ENCODE measurements around the gene CYBA.
A peak's percentile ranks its signal among the peaks of the same experiment; 100 is the strongest.

Gene CYBA

DNA sequence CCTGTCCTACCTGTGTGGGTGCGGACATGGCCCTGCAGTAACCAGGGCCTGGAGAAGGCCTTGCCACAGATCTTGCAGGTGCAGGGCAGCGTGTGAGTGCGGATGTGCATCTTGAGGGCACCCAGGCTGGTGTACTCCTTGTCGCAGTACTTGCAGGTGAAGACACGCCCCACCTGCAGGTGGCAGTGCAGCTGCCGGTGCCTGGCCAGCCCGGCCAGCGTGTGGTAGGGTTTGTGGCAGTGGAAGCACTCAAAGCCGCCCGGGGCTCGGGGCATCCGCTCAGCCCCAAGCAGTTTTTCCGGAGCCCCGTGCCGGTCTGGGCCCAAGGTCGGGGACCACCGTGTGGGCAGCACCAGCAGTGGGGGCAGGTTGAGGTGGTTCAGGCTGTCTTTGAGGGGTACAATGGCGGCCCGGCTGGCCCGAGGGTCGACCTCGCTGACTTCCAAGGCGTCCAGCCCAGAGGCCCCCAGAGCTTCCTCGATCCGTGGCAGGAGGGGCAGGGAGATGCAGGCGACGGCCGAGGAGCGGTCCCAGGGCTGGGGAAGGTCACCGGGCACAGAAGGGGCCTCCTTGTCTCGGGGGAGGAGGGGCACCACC, 30.3 kb upstream of the CYBA start:
- 0 out of 2 replicates have a peak overlapping the region, but pooled peaks have one; percentile 3 for H2AFZ ChIP-seq (ENCODE audit: low read depth, low read length)
- TF ChIP-seq, protein P1, sequence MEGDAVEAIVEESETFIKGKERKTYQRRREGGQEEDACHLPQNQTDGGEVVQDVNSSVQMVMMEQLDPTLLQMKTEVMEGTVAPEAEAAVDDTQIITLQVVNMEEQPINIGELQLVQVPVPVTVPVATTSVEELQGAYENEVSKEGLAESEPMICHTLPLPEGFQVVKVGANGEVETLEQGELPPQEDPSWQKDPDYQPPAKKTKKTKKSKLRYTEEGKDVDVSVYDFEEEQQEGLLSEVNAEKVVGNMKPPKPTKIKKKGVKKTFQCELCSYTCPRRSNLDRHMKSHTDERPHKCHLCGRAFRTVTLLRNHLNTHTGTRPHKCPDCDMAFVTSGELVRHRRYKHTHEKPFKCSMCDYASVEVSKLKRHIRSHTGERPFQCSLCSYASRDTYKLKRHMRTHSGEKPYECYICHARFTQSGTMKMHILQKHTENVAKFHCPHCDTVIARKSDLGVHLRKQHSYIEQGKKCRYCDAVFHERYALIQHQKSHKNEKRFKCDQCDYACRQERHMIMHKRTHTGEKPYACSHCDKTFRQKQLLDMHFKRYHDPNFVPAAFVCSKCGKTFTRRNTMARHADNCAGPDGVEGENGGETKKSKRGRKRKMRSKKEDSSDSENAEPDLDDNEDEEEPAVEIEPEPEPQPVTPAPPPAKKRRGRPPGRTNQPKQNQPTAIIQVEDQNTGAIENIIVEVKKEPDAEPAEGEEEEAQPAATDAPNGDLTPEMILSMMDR (IDR thresholded peaks at IDR 0.05; ENCODE audit: low read depth, low read length) = peak; percentile 75
- TF ChIP-seq EZH2phosphoT487 (IDR thresholded peaks at IDR 0.05; ENCODE audit: low read depth) = no peak
- no peaks in the 10 kb centered on the region for H3K79me2 ChIP-seq (ENCODE audit: low read length)
- H3K9ac ChIP-seq (ENCODE audit: low read length) = peak overlapping the region; percentile 62
- H3K4me2 ChIP-seq (ENCODE audit: low read length) = peak overlapping the region; percentile 95
- H4K20me1 ChIP-seq (ENCODE audit: insufficient read depth, low read length) = no peaks in the 10 kb centered on the region
- no peaks in the 10 kb centered on the region for H3K9me3 ChIP-seq (ENCODE audit: insufficient read depth, low read length)
- peaks cover 24% of the 10 kb centered on the region for H3K27me3 ChIP-seq (ENCODE audit: low read depth, low read length)
- H3K4me1 ChIP-seq (ENCODE audit: low read length) = peaks cover 42% of the 10 kb centered on the region
- H3K4me3 ChIP-seq (ENCODE audit: low read length) = peak overlapping the region; percentile 74
- no peaks in the 10 kb centered on the region for H3K36me3 ChIP-seq (replicated peaks; ENCODE audit: low read depth, low read length)
- peak overlapping the region; percentile 68 for H3K27ac ChIP-seq (ENCODE audit: low read length)

DNA sequence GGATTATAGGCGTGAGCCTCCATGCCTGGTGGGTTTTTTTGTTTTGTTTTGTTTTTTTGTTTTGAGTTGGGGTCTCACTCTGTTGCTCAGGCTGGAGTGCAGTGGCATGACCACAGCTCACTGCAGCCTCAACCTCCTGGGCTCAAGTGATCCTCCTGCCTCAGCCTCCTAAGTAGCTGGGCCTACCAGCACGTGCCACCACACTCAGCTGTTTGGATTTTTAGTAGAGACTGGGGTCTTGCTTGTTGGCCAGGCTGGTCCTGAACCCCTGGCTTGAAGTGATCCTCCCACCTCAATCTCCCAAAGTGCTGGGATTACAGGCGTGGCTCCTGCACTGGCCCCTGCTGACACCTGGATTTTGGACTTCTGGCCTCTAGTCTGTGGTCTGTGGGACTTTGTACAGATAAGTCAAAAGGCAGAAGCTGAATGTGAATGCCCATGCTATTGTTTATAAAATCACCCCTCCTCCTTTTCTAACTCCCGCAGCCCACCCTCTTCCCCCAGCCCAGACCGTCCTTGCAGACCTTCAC, 29.8 kb upstream of the CYBA start:
- H2AFZ ChIP-seq (ENCODE audit: low read depth, low read length) = no peak overlapping the region
- peak overlapping the region; percentile 62; the same call in 1 of the 2 replicates for H3K9ac ChIP-seq (ENCODE audit: low read length)
- no peak overlapping the region for H3K27ac ChIP-seq (ENCODE audit: low read length)
- H4K20me1 ChIP-seq (ENCODE audit: insufficient read depth, low read length) = no peaks in the 10 kb centered on the region
- peaks cover 21% of the 10 kb centered on the region for H3K27me3 ChIP-seq (ENCODE audit: low read depth, low read length)
- H3K9me3 ChIP-seq (ENCODE audit: insufficient read depth, low read length) = no peaks in the 10 kb centered on the region
- peak overlapping the region; percentile 74 for H3K4me3 ChIP-seq (ENCODE audit: low read length)
- no peaks in the 10 kb centered on the region for H3K79me2 ChIP-seq (ENCODE audit: low read length)
- peak overlapping the region; percentile 95 for H3K4me2 ChIP-seq (ENCODE audit: low read length)
- H3K4me1 ChIP-seq (ENCODE audit: low read length) = peaks cover 39% of the 10 kb centered on the region
- TF ChIP-seq, protein P1 (IDR thresholded peaks at IDR 0.05; ENCODE audit: low read depth, low read length) = no peak
- TF ChIP-seq EZH2phosphoT487 (IDR thresholded peaks at IDR 0.05; ENCODE audit: low read depth) = no peak
- H3K36me3 ChIP-seq (replicated peaks; ENCODE audit: low read depth, low read length) = no peaks in the 10 kb centered on the region

DNA sequence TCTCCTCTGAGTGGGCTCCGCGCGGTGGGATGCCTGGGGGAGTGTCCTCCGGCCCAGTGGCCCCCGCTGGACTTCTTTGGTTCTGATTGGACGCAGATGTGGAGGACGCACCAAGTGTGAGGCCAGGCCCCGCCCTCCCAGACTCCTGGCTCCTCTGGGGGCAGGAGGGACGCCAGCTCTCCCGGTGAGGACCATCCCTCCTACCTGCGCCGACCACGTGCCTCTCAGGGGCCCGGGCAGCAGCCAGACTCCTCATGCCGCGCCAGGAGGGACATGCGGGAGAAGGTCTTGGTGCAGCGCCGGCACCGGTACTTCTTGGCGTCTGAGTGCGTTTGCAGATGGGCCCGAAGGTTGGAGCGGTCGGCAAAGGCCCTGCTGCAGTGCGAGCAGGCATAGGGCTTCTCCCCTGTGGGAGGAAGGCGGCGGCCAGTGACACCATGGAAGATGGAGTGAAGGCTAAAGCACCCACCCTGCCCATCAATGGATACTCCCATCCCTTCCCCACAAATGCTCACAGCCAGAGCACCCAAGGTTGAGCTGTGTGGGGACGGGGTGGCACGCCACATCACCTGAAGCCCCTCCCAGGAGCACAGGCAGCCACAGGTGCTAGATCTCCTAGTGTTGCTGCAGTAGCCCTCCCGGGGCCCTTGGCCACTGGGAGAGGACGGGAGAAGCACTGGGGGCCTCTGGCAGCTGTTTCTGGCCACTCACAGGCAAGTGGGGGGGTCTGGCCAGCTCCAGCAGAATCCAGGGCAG, 27.5 kb upstream of the CYBA start:
- H3K4me2 ChIP-seq (ENCODE audit: low read length) = no peak overlapping the region
- H2AFZ ChIP-seq (ENCODE audit: low read depth, low read length) = no peak overlapping the region
- no peak overlapping the region for H3K27ac ChIP-seq (ENCODE audit: low read length)
- H3K9me3 ChIP-seq (ENCODE audit: insufficient read depth, low read length) = no peaks in the 10 kb centered on the region
- H3K36me3 ChIP-seq (replicated peaks; ENCODE audit: low read depth, low read length) = no peaks in the 10 kb centered on the region
- H3K27me3 ChIP-seq (ENCODE audit: low read depth, low read length) = no peaks in the 10 kb centered on the region
- no peak overlapping the region for H3K9ac ChIP-seq (ENCODE audit: low read length)
- TF ChIP-seq, protein P1 (IDR thresholded peaks at IDR 0.05; ENCODE audit: low read depth, low read length) = no peak
- TF ChIP-seq EZH2phosphoT487 (IDR thresholded peaks at IDR 0.05; ENCODE audit: low read depth) = no peak
- H4K20me1 ChIP-seq (ENCODE audit: insufficient read depth, low read length) = no peaks in the 10 kb centered on the region
- no peaks in the 10 kb centered on the region for H3K79me2 ChIP-seq (ENCODE audit: low read length)
- H3K4me1 ChIP-seq (ENCODE audit: low read length) = peaks cover 20% of the 10 kb centered on the region
- H3K4me3 ChIP-seq (ENCODE audit: low read length) = no peak overlapping the region

DNA sequence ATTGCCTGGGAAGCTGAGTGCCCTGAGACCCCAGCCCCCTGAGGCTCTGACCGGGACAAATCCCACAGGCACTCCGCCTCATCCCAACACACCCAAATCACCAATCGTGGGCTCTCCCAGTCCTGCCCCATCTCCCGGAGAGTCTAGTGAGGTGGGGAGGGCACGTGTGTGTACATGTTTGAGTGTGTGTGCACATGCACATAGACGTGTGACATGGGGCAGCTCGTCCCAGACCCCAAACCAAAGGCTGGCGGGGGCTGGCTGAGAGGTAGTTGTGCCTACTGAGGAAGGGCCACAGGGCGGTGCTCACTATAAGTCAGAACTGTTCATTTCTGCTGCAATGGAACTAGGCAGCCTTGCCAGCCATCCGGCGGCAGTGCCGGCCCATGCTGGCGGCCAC, 26.9 kb upstream of the CYBA start:
- TF ChIP-seq EZH2phosphoT487 (IDR thresholded peaks at IDR 0.05; ENCODE audit: low read depth) = no peak
- TF ChIP-seq, protein P1 (IDR thresholded peaks at IDR 0.05; ENCODE audit: low read depth, low read length) = no peak
- no peaks in the 10 kb centered on the region for H4K20me1 ChIP-seq (ENCODE audit: insufficient read depth, low read length)
- H3K27ac ChIP-seq (ENCODE audit: low read length) = no peak overlapping the region
- H3K4me2 ChIP-seq (ENCODE audit: low read length) = no peak overlapping the region
- H3K4me3 ChIP-seq (ENCODE audit: low read length) = no peak overlapping the region
- H3K27me3 ChIP-seq (ENCODE audit: low read depth, low read length) = no peaks in the 10 kb centered on the region
- H2AFZ ChIP-seq (ENCODE audit: low read depth, low read length) = no peak overlapping the region
- peaks cover 20% of the 10 kb centered on the region for H3K4me1 ChIP-seq (ENCODE audit: low read length)
- no peak overlapping the region for H3K9ac ChIP-seq (ENCODE audit: low read length)
- no peaks in the 10 kb centered on the region for H3K36me3 ChIP-seq (replicated peaks; ENCODE audit: low read depth, low read length)
- H3K79me2 ChIP-seq (ENCODE audit: low read length) = no peaks in the 10 kb centered on the region
- no peaks in the 10 kb centered on the region for H3K9me3 ChIP-seq (ENCODE audit: insufficient read depth, low read length)

Measured in OCI-LY3 (cell line).